ENCODE results near the gene ZNF396. TPM values are rescaled to one million over a fixed set of nuclear protein-coding genes. Genes with fewer than 3 reads are reported as not detected.

ZNF396 gene
- total and polyA plus RNA-seq, 9 of the 15 experiments (the other 6 are each of a cell fraction or from before 2014, with no cell fraction given) = 0.73 to 2.3 (median 1.9) TPM

- TF ChIP-seq ZNF639 (CRISPR knock-in tag; conservative IDR thresholded peaks at IDR 0.05 in 1 of 2, IDR thresholded peaks at IDR 0.05 in 1 of 2) (peak in 1 of 2 experiments; percentile 70; a peak in 2 of 4 replicates), ZMIZ1 (IDR thresholded peaks at IDR 0.05; ENCODE audit: low read depth in 2 of 2, low read length in 2 of 2) (0 out of 4 replicates have a peak, but pooled peaks of 1 of the 2 experiments have one; percentile 45), HIVEP1 (CRISPR knock-in tag; IDR thresholded peaks at IDR 0.05) (no peak), ZZZ3 (IDR thresholded peaks at IDR 0.05) (no peak), XRCC3 (IDR thresholded peaks at IDR 0.05) (no peak), ZNF507 (tag; conservative IDR thresholded peaks at IDR 0.05) (no peak), TCF7 (IDR thresholded peaks at IDR 0.05; ENCODE audit: borderline replicate concordance) (no peak), ZNF280B (CRISPR knock-in tag; IDR thresholded peaks at IDR 0.05) (no peak), POLR2AphosphoS2 (IDR thresholded peaks at IDR 0.05; ENCODE audit: low read length) (peak; percentile 63; the same call in 1 of the 2 replicates), EZH2 (IDR thresholded peaks at IDR 0.05; ENCODE audit: borderline replicate concordance, low read depth, low read length) (no peak), NFYB (IDR thresholded peaks at IDR 0.05; ENCODE audit: extremely low read depth, insufficient read length) (no peak), MAFF (IDR thresholded peaks at IDR 0.05; ENCODE audit: low read length) (no peak), LEF1 (IDR thresholded peaks at IDR 0.05) (peak; percentile 55; the same call in 1 of the 2 replicates), SIX5 (IDR thresholded peaks at IDR 0.05; ENCODE audit: borderline replicate concordance in 1 of 2, insufficient read depth in 1 of 2, low read depth in 1 of 2, low read length in 2 of 2) (peak; percentile 82 to 86), HMG20B (CRISPR knock-in tag; IDR thresholded peaks at IDR 0.05) (no peak), THRB (CRISPR knock-in tag; conservative IDR thresholded peaks at IDR 0.05) (peak; percentile 74), ZNF699 (CRISPR knock-in tag; IDR thresholded peaks at IDR 0.05; ENCODE audit: insufficient replicate concordance) (no peak), CREM (IDR thresholded peaks at IDR 0.05; ENCODE audit: low read depth) (peak; percentile 87), RAD51 (IDR thresholded peaks at IDR 0.05; ENCODE audit: borderline replicate concordance, low read depth) (no peak)
Observed at GRCh38 chr18:35343936-35344735, 33.0 kb downstream of the ZNF396 start, which contains the start of gene ZNF24 (continued).

Measured in K562 (cell line).